ENCODE results near the gene CDH5.

- TF ChIP-seq CTCF (IDR thresholded peaks at IDR 0.05; ENCODE audit: low read length) (no peak), EZH2 (IDR thresholded peaks at IDR 0.05; ENCODE audit: borderline replicate concordance, low read length) (no peak)
These were observed 61.6 kb downstream of the CDH5 start for GRCh38 chr16:66427871-66428681.

Data from OCI-LY1 (cell line).